Endodermal cell (in vitro differentiated cells): ENCODE results near the gene VOPP1. TPM values are rescaled to one million over a fixed set of nuclear protein-coding genes. Genes with fewer than 3 reads are reported as not detected.

Experiments
- DNase-seq: peaks from one replicate; pipeline ENCODE4 v3.0.0-alpha.2; 2017
- H3K27ac ChIP-seq: 2 replicates; pipeline ENCODE4 v1.5.1; 2013; ENCODE audit warnings: mild to moderate bottlenecking, low read depth, low read length, moderate library complexity
- H3K27me3 ChIP-seq: 2 replicates; pipeline ENCODE4 v1.6.1; 2013; ENCODE audit warnings: mild to moderate bottlenecking, low read length, moderate library complexity; ENCODE audit not compliant: insufficient read depth, control insufficient read depth, poor library complexity, severe bottlenecking
- H3K36me3 ChIP-seq: 2 replicates; pipeline ENCODE4 v1.7.0; 2013; ENCODE audit warnings: mild to moderate bottlenecking, low read length, moderate library complexity; ENCODE audit not compliant: control insufficient read depth, insufficient read depth
- H3K4me1 ChIP-seq: one replicate; pipeline ENCODE4 v1.7.0; 2013; ENCODE audit warnings: low read length; ENCODE audit not compliant: control insufficient read depth, insufficient read depth
- H3K4me3 ChIP-seq: 2 replicates; pipeline ENCODE4 v1.5.1; 2013; ENCODE audit warnings: mild to moderate bottlenecking, low read length, moderate library complexity
- H3K9ac ChIP-seq: 2 replicates; pipeline ENCODE4 v1.6.1; 2013; ENCODE audit warnings: mild to moderate bottlenecking, low read length, moderate library complexity; ENCODE audit not compliant: poor library complexity, severe bottlenecking; ENCODE audit errors: extremely low read depth
- H3K9me3 ChIP-seq: 2 replicates; pipeline ENCODE4 v1.6.1; 2013; ENCODE audit warnings: mild to moderate bottlenecking, low read length, moderate library complexity; ENCODE audit not compliant: control insufficient read depth
- H3K27ac Mint-ChIP-seq: 2 replicates; pipeline ENCODE4 v1.8.0; 2020; ENCODE audit warnings: mixed read lengths
- H3K27me3 Mint-ChIP-seq: 2 replicates; pipeline ENCODE4 v1.8.0; 2021; ENCODE audit warnings: mild to moderate bottlenecking, mixed read lengths; ENCODE audit not compliant: insufficient read depth
- H3K36me3 Mint-ChIP-seq: 2 replicates; pipeline ENCODE4 v1.8.0; 2020; ENCODE audit warnings: low read depth, mixed read lengths
- H3K4me1 Mint-ChIP-seq: 2 replicates; pipeline ENCODE4 v1.8.0; 2020; ENCODE audit warnings: mixed read lengths
- H3K4me3 Mint-ChIP-seq: 2 replicates; pipeline ENCODE4 v1.8.0; 2020; ENCODE audit warnings: mild to moderate bottlenecking, moderate library complexity, mixed read lengths
- H3K9me3 Mint-ChIP-seq: 2 replicates; pipeline ENCODE4 v1.8.0; 2020; ENCODE audit warnings: mild to moderate bottlenecking, mixed read lengths
- WGBS, 2 experiments: methylation state at CpG; one replicate each; pipeline versions ENCODE4 v1.1.5 to v1.1.7; 2013; ENCODE audit warnings: missing lambda C conversion rate in 2 of 2, mixed read lengths in 1 of 2; ENCODE audit not compliant: insufficient coverage in 1 of 2, insufficient read length in 1 of 2; 5-methylcytosine and 5-hydroxymethylcytosine counted together
- total RNA-seq, 2 donors: library from RNA; stranded (reverse); fragmentation: NEBNext Ultra II Directional in 1 of 2; extraction: Animal tissue kit (Norgen Biotek cat#: 25700) in 1 of 2; gene quantifications; 2 replicates in 1 of 2; 3 replicates in 1 of 2; pipeline ENCODE4 v1.2.1, GENCODE V29; 2021
- TF ChIP-seq, protein P1 (sequence below): fragments of 200-600 bp; sonication (generic); conservative IDR thresholded peaks from 2 replicates; pipeline ENCODE4 v1.5.0; 2021; ENCODE audit warnings: antibody characterized with exemption, mild to moderate bottlenecking

Gene VOPP1
- total RNA-seq, 2 donors from 2014 or later, result 48.8 to 53.6 TPM

DNA sequence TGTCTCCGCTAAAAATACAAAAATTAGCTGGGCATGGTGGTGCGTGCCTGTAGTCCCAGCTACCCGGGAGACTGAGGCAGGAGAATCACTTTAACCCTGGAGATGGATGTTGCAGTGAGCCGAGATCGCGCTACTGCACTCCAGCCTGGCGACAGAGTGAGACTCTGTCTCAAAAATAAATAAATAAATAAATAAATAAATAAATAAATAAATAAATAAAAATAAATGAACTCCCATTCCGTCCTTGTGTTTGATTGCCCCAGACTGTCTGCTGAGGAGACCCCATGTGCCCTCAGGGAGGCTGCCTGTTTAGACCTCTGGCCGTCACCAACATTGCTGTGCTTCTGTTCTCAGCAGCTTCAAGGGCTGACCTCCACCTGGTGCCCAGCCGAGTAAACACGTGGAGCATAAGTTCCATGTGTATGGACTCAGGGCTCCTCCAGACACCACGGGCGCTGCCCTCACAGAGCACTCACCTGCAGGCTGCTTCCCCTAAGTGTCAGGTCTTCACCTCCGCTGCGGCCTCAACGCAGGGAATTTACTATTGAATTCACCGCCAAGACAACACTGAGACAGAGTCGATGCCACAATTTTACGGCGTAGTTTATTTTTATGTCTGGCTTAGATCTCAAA, 32.0 kb downstream of the VOPP1 start:
- TF ChIP-seq, protein P1, sequence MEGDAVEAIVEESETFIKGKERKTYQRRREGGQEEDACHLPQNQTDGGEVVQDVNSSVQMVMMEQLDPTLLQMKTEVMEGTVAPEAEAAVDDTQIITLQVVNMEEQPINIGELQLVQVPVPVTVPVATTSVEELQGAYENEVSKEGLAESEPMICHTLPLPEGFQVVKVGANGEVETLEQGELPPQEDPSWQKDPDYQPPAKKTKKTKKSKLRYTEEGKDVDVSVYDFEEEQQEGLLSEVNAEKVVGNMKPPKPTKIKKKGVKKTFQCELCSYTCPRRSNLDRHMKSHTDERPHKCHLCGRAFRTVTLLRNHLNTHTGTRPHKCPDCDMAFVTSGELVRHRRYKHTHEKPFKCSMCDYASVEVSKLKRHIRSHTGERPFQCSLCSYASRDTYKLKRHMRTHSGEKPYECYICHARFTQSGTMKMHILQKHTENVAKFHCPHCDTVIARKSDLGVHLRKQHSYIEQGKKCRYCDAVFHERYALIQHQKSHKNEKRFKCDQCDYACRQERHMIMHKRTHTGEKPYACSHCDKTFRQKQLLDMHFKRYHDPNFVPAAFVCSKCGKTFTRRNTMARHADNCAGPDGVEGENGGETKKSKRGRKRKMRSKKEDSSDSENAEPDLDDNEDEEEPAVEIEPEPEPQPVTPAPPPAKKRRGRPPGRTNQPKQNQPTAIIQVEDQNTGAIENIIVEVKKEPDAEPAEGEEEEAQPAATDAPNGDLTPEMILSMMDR, result no peak
- Histone ChIP-seq H3K9me3 (no peaks in the 10 kb centered on the region), H3K4me1 (no peaks in the 10 kb centered on the region), H3K9ac (no peak overlapping the region), H3K27me3 (no peaks in the 10 kb centered on the region), H3K4me3 (no peak overlapping the region), H3K36me3 (no peaks in the 10 kb centered on the region), H3K27ac (no peak overlapping the region)
- peaks cover 8% of the 10 kb centered on the region for H3K36me3 Mint-ChIP-seq
- peaks cover 2% of the 10 kb centered on the region for H3K27me3 Mint-ChIP-seq
- 90% methylated on average over 10 to 19 of the region's 20 CpGs for WGBS, 2 experiments
- no peak overlapping the region for H3K4me3 Mint-ChIP-seq
- no peaks in the 10 kb centered on the region for H3K9me3 Mint-ChIP-seq
- peaks cover 25% of the 10 kb centered on the region for H3K4me1 Mint-ChIP-seq
- no peak overlapping the region for H3K27ac Mint-ChIP-seq
- peak; percentile 58 for DNase-seq

DNA sequence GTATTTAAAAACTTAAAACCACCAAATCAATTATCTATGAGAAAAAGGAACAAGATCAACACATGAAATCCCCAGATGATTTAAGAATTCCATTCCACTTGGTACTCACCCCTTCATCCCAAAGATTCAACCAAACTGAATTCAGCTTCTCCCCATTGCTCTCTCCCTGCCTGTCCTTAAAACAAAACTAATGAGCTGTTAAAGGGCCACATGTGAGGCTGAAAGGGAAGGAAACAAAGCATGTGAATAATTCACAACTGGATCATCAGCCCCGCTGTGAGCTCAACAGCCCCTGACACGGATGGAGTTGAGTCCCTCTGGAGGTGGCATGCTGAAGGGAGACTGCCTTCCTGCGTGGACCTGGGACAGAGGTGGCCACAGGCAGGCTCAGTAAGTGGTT, 32.9 kb downstream of the VOPP1 start:
- Histone ChIP-seq H3K27me3 (no peaks in the 10 kb centered on the region), H3K4me3 (no peak overlapping the region), H3K36me3 (no peaks in the 10 kb centered on the region), H3K27ac (no peak overlapping the region), H3K9me3 (no peaks in the 10 kb centered on the region), H3K9ac (no peak overlapping the region), H3K4me1 (no peaks in the 10 kb centered on the region)
- 8 to 20% methylated on average over 2 to 3 of the region's 3 CpGs for WGBS, 2 experiments
- TF ChIP-seq, protein P1, result no peak
- Mint-ChIP-seq H3K9me3 (no peaks in the 10 kb centered on the region), H3K27me3 (peaks cover 2% of the 10 kb centered on the region), H3K27ac (no peak overlapping the region), H3K4me3 (no peak overlapping the region), H3K4me1 (peaks cover 25% of the 10 kb centered on the region), H3K36me3 (peaks cover 8% of the 10 kb centered on the region)
- peak; percentile 88 for DNase-seq

DNA sequence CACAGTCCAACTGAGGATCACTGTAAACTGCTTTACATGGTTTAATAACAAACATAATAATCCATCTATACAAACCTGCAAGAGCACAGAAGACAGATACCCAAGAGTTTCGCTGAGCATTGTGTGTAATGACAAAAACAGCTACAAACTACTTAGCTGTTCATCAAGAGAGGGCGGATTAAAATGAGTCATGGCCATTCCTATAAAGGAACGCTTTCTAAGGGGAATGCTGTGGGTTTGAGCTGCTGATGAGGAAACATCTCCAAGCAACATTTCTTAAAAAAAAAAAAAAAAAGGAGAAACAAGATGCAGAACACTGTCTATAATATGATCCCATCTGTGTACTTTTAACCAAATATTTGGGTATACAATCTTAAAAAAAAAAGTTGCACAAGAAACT, 33.8 kb downstream of the VOPP1 start:
- DNase-seq, result no peak
- Histone ChIP-seq H3K9ac (no peak overlapping the region), H3K36me3 (no peaks in the 10 kb centered on the region), H3K4me1 (no peaks in the 10 kb centered on the region), H3K27me3 (no peaks in the 10 kb centered on the region), H3K4me3 (no peak overlapping the region), H3K27ac (no peak overlapping the region), H3K9me3 (no peaks in the 10 kb centered on the region)
- WGBS, 2 experiments, result 95 to 100% methylated on average over 2 to 3 of the region's 3 CpGs
- peaks cover 2% of the 10 kb centered on the region for H3K27me3 Mint-ChIP-seq
- no peaks in the 10 kb centered on the region for H3K9me3 Mint-ChIP-seq
- TF ChIP-seq, protein P1, result no peak
- peaks cover 3% of the 10 kb centered on the region for H3K36me3 Mint-ChIP-seq
- H3K27ac Mint-ChIP-seq, result no peak overlapping the region
- peaks cover 26% of the 10 kb centered on the region for H3K4me1 Mint-ChIP-seq
- no peak overlapping the region for H3K4me3 Mint-ChIP-seq
